GM23248 (cell line): ENCODE measurements around the gene SPRR2G.

Experiments
- EZH2 ChIP-seq: fragments of 200-600 bp; sonication (generic); IDR thresholded peaks from 2 replicates; pipeline ENCODE4 v1.6.1; 2018; ENCODE audit warnings: antibody characterized with exemption, mild to moderate bottlenecking; ENCODE audit not compliant: insufficient read depth, poor library complexity, severe bottlenecking
- EZH2phosphoT487 ChIP-seq: fragments of 200-600 bp; sonication (generic); IDR thresholded peaks from 2 replicates; pipeline ENCODE4 v1.6.1; 2018; ENCODE audit warnings: antibody characterized with exemption, moderate library complexity, mild to moderate bottlenecking, low read depth; ENCODE audit not compliant: insufficient read depth

DNA sequence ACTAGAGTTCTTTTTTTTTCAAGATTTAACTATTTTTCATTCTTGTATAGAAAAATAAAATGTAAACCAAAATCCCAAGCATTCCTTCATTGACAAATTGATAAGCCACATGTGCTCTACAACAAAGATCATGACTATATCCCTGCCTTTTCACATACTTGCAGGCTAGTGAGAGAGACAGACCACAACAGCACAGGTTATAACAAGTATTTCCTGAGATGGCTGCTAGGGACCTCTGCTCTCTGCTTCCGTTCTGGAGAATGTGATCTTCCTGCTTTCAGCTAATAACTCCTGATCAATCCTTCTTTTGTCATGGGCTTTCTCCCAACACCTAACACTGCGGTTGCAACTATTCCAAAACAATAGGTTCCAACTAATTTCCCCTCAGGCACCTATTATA is 23.4 kb downstream of the SPRR2G start:
- TF ChIP-seq EZH2 (no peak), EZH2phosphoT487 (no peak)
